CD4-positive, alpha-beta T cell treated with Interleukin-17A for 4 hours (primary cell): Measurements from ENCODE around the gene HDAC4.

ENCODE experiments used
- DNase-seq: peaks from one replicate; pipeline ENCODE4 v3.0.0-alpha.2; 2020; ENCODE audit warnings: mixed read lengths

The HDAC4 gene

DNA sequence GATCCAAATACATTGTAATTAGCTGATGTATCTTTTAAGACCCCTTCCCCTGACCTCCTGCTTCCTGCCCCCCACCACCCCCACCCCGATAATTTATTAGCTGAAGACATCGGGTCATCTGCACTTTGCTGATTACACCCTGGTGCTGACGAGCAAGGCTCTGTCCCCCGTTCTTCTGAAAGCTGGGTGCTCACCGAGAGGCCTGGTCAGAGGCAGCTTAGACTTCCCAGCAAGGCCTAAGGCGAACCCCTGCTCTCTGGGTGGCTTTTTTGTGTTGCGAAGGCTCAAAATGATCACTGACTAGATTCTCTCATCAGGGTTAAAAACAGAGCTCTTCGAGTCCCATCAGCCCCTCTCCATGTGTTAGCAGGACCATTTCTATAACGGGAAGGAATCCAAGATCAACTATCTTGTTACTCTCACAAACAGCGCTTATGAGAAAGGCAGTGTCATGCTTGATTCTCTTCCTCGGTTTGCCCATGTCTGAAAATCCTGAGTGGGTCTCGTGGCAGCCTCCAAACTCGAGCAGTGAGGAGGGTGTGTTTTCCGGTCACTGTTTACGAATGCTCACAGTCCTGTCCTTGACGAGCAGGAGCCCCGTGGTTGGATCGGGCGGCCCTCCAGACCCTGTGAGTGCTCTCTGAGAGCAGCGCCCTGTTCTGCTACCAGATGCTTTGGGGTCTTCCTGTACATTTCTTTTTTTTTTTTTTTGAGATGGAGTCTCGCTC is 201.6 kb downstream of the HDAC4 start:
- no peak for DNase-seq

DNA sequence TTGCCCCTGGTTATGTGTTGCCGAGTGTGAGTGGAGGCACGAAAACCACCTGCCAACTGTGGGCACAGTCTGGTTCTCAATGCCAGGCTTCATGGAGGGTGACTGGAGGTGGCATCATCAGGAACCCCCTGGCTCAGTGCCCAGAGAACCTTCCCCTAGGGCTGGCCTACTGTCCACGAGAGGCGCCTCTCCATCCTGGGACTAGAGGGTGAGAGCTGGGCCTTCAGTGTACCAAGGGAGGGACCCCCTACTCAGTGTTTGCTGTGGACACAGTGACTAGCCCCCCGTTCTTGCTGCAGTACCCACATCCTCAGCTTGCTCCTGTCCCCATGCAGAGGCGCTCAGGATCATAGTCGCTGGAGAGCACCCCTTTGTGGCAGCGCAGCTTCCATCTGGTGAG is 202.6 kb downstream of the HDAC4 start:
- no peak for DNase-seq

DNA sequence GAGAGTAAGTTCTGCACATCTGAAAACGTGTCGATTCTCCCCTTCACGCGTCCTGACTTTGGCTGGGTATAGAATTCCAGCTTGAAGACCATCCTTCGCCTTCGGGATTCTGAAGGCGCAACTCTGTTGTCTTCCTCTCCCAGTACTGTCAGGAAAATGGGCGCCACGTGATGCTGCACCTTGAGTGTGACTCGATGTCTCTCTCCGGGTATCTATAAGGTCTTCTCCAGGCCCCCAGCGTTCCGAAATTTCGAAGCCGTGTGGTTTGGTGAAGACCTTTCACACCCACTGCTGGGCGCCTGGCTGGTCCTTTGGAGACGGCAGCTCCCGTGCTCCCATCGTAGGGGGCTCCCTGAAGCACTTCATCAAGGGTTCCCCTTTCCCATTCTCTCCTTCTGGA is 203.7 kb downstream of the HDAC4 start:
- no peak for DNase-seq

DNA sequence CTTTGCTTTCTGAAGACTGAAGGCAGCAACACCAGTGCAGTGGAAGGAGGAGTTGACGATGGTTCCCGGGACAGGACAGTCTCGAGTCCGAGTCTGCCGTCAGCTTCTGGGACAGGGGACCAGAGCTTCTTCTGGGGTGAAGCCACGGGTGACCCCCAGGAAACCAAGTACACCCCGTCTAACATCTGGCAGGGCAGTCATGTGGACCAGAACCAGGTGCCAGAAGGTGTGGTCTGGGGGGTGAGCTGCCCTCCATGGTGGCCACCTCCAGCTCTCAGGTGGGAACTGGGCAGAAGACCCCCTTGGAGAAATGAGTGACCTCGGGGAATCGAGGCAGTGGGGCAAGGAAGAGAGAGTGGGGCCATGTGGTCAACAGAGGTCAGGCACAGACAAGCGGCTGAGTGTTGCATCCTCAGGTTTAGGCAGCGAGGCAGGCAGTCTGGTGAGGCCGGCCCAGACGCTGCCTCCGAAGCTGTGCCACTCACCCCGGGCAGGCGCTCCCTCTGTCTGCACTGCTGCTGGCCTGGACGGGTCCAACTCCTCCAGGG is 204.3 kb downstream of the HDAC4 start:
- DNase-seq = no peak

DNA sequence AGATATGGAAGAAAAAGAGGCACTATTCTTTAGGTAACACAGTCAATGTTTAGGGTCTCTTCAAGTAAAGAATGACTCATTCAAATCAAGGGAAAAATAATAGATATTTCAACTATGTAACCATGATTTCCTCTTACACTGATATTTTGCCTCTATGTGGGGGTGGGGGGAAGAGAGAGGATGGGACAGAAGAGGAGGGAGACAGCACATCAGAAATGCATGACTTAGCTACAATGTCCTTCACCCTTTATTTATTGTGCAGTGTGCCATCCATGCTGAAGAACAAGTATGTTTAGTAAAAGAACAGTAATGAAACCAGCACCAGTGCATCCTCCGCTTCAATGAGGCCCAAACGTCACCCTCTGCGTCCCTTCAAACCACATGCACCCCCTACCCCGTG is 204.8 kb downstream of the HDAC4 start:
- DNase-seq = no peak

DNA sequence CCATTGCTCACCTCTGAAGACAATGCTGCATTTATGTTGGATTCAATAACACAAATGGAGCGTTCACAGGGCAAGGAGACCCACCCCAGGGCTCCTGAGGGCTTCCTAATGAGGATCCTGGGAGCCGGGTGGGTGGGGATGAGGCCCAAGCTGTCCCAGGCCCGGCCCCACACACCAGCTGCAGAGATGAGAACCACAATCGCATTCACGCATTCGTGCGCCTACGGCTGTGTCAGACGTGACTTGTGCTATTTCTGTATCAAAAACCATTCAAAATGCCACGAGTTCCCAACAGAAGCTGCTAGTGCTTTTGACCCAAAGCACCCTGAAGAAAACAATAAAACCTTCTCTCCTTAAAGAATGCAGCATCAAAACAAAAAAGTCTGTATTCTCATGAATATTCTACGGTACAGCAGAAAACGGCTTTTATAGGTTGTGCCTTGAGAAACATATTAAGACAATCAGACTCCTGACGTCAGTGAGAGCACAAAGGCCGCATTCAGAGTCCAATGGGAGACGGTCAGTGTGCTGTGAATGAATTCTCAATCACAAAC is 205.4 kb downstream of the HDAC4 start:
- DNase-seq = no peak

DNA sequence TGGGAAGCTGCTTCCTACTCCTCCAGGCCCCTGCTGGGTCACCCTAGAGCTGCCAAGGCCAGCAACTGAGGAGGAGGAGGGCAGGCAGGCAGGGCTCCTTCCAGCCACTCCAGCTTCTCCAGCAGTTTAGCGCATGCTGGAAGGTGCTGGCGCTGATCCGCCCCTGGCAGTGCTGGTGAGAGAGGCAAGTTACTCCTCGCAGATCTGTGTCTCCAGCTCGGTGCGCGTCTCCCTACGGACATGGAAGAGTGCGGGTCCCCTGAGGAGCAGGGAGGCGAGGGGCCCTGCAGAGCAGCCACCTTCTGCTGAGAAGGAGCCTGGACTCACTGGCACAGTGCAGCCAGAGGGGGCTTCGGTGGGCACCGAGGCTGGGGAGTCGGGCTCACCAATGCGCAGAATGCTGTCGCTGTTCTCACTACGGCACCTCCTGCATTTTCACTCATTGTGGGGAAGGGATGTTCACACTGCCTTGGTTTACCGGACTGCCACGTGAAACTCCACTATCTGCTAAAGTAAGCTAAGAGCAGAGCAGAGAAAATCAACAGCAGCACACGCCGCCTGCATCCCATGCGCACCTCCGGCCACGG is 206.0 kb downstream of the HDAC4 start:
- DNase-seq = no peak

DNA sequence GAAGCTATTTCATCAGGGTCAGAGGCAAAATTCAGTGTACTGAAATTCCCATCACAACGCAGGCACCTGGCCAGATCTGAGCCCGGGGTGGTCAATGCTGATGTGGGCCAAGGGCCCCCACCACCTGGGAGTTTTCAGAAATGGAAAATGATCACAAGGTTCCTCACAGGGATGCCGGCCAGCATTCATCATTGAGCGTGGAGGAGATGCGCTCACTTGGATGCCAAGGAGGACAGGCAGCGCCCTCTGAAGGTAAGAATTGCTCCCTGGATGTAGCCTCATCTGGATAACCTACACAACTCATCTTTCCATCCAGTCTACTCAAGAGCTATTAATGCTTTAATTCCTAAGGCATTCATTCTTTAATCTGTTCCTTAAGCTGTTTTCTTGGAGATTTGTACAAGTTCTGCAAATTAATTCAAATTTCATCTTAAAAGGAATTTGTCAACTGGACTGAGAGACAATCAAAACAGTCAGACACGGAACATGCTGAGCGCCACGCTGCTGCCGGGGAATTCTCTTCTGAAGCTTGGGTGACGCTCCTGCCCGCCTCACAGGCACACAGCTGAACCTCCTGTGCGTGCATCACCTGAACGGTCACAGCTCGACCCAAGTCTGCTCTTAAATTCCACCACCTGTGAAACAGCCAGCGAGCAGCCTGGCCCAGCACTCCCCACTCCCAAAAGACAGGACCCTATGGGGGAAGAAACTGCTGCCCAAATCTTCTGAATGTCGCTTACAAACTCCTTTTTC is 206.7 kb downstream of the HDAC4 start:
- no peak for DNase-seq

DNA sequence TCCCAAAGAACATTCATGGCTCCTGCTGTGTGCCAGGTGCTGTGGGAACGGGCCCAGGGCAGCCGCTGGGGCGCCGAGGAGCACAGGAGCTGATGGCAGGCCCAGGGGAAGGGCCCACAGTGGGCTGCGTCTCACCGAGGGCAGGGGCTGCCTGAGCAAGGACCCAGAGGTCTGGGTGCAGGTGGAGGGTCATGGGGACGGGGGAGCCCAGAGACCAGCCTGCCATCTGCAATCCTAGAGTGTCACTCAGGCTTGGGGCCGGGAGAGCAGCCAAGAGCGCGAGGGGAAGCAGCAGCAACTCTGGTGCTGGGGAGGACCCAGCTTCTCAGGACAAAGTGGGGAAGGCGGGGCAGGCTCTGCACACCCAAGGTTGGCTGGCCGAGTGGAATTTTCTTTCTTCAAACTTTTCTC is 207.4 kb downstream of the HDAC4 start:
- no peak for DNase-seq

DNA sequence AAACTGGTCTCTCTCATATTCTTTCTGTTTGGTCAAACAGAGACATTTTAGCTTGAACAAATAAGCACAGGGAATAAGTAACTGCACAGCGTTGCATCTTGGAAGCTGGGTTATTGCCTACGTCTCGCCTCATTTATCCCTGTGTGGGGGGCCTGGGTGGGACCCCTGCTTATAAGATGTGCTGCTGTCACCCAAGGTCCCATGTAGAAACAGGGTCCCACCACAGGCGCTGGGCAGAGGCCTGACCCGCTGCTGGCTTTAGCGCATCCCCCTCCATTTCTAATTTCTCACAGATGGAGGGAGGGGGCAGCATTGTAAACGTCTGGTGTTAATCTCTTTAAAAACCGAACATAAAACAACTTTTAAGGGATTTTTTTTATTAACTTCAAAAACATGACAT is 207.8 kb downstream of the HDAC4 start:
- DNase-seq = no peak

DNA sequence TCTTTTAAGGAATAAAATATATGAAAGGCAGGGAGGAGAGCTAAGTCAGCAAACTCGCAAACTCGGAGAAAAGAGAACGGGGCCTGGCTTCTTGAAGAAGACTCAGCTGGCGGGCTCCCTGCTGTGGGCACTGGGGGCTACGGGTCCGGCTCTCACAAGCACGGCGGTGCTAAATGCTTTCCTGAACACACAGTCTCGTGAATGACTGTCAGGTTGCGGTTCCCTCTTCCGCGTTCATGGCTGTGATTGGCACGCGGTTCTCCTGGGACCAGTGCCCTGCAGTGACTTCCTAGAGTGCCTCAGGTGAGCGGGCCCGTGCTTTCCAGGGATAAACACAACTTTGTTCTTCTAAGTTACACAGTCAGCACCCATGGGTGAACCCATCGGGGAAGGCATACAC is 208.4 kb downstream of the HDAC4 start:
- DNase-seq = no peak

DNA sequence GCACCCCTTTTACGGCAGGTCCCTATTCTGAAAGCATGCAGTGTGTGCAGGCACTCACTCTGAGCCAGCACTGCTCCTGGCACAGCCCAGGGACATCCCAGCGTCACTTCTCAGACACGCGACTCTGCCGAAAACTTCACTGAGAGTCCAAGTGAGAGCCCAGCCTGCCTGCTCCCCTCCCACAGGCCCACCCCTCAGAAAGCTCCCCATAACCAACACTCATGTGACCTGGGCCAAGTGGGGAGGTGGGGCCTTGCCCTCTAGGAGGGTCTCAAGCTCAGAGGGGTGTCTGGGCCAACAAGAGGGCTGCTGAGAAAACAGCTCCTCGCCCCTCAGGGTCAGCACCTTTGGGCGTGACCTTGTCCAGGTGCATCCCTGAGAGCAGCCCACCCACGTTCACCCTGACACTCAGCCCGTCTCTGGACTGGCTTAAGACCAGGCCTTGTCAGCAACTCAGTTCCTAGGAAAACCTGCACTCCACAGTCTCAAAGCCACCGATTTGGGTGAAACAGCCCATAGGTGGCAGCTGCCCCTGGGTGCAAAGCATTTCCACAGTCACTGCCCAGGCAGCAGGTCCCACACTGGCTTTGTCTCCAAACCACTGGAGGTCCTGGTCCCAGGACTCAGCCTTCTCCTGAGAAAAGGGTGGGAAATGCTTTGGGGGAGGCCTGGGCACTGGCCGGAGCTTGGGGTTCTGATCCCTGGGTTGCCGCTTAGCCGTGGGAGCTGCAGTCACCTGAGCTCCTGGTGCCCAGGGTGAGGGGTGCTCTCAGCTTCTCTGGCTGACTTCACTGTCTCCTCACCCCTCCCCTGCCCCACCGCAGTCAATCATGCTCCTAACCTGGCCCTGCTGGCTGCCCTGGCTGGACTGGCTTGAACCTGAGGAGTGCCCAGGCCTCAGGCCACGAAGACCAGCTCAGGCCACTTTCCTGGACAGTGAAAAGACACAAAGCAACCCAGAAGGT is 209.6 kb downstream of the HDAC4 start:
- DNase-seq = no peak

DNA sequence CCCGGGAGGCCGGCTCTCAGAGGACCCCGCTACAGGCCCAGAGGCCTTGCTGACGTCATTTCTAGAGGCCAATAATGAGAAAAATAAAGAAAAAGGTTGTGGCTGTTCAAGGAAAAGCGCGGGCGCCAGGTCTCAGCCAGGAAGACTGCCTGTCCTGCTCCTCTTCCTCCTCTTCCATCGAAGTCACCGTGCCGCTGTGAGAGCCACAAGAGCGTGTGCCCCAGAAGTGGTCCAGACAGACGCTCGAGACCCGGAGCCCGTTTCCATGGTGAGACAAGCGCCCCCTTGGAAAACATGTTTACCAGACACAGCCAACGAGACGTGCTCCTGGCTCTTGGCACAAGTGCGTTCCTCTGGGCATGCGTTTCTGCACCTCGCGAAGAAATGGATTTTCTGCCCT is 210.5 kb downstream of the HDAC4 start:
- DNase-seq = no peak

DNA sequence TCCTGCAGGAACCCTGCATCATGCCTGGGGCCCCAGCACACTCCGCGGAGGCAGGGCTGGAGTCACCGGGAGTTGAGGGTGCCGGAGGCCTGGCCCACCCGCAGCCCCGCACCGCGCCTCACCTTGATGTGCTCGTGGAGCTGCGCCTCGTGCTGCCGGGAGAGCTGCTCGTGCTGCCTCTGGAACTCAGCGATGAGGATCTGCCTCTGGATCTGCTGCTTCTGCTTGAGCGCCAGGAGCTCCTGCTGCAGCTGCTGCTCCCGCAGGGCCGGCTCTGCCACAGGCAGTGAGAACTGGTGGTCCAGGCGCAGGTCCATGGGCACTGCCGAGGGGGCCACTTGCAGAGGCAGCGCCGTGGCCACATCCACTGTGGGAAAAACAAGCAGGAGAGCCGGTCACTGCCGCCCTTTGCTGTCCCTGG is 211.1 kb downstream of the HDAC4 start:
- DNase-seq = no peak

DNA sequence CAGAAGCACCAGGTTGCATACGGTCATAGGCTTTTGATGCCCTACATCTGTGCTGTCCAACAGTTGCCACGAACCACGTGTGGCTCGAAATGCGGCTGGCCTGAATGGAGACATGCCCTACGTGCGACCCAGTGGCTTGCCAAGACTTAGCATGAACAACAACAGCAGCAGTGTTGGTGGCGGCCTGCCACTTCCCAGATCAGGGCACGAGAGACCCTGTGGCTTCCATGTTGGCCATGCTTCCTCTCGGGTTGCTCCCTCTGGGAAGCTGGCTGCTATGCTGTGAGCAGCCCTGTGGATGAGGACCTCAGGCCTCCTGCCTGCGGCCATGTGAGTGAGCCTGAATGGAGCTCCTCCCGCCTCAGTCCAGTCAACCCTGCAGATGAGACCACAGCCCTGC is 212.3 kb downstream of the HDAC4 start:
- DNase-seq = no peak

DNA sequence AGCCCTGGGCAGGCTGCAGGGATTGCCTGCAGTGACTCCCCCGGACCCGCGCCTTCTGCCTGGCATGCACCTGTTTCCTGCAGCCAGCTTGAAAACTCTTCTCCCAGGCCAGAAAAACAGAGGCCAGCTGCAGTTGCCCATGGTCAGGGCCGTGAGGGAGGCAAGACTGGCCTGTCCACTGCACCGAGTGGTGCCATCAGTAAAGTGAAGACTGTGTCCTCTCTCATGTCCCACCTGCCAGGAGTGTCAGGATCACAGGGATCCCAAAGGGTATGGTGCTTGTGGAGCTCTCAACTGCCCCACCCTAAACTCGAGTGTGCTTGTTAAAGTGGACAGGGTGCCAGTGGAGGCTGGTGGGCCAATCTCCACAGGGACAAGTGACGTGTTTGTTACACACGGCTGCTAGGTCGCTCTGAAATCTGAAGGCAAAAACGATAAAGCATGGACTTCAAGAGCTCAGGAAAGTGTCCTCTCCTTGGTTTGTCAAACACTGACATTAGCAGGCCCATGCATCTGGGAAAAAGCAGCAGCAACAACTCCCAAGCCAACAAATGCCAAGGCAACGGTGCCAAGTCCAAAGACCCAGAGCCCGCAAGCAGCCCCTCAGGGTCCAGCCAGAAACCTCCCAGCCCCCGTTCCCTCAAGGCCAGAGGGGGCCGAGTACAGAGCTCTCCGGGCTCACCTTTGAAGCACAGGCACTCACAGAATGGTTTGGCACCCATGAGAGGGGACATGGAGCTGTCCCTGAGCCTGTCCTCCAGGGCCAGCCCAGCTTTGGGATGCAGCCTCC is 213.2 kb downstream of the HDAC4 start:
- no peak for DNase-seq

DNA sequence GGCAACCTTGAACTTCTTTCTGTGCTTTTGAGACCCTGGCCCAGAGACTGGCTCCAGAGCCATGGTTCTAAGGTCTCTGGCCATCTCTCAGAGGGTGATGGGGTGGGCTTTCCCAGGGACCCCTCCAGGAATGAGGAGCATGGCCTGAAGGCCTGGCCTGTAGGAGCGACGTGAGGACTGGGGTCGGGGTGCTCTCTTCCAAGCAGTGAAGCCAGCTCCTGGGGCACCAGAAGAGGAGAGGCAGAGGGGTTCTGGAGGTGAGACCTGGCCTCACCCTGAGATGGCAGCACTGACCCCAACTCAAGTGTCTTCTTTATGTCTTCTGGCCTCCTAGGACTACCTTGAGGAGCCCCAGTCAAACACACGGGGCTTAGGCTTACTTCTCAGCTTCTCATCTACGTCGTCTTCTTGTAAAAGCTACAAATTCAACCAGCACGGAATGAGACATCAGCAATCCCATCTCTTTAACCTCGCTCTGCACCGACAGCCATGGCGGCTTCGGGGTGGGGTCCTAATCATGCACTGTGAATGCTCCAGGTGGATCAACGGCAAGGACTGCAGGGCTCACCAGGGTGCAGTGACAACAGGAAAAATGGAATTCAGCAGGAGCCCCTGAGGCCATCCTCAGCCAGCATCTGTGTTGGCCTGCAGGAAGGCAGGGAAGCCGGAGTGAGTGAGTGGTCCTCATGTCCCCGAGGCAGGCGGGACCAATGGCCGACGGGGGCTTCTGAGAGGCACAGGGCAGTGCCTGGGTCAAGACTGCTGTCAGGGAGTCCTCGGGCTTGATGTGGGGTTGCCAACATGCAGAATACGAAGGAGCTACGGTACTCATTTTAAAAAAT is 214.1 kb downstream of the HDAC4 start:
- DNase-seq = no peak

DNA sequence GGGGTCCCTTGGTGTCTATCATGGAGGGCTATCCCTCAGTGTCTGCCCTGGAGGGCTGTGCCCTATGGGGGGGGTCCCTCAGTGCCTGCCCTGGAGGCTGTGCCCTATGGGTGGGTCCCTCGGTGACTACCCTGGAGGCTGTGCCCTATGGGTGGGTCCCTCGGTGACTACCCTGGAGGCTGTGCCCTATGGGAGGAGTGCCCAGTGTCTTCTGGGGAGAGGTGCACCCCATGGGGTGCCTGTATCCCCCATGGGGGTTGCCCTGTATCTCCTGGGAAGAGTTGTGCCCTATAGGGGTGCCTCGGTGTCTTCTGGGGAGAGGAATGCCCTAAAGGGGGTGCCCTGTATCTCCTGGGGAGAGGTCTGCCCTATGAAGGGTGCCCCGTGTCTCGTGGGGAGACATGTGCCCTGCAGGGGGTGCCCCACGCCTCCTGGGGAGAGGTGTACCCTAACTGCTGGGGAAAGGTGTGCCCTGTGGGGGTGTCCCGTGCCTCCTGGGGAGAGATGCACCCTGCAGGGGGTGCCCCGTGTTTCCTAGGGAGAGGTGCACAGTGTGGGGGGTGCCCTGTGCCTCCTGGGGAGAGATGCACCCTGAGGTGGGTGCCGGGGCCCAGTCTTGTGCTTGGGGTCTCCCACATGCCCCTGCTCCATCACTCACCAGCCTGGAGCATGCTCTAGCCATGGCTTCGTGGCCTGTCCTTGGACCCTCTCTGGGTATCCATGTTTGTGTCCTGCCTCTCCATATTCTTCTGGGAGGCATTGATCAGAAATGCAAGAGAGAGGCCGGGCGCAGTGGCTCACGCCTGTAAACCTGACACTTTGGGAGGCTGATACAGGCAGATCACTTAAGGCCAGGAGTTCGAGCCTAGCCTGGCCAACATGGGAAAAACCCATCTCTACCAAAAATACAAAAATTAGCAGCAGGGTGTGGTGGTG is 215.6 kb downstream of the HDAC4 start:
- DNase-seq = no peak

DNA sequence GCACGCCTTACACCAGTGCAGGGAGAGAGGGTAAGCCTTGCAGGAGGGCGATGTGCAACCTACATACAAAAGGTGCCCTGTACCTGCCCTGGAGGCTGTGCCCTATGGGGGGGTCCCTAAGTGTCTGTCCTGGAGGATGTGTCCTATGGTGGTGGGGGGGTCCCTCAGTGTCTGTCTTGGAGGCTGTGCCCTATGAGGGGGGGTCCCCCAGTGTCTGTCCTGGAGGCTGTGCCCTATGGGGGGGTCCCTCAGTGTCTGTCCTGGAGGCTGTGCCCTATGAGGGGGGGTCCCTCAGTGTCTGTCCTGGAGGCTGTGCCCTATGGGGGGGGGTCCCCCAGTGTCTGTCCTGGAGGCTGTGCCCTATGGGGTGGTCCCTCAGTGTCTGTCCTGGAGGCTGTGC is 216.6 kb downstream of the HDAC4 start:
- DNase-seq = no peak
